ENCODE results near the gene CARMIL1. TPM values are rescaled to one million over a fixed set of nuclear protein-coding genes. Genes with fewer than 3 reads are reported as not detected.

CARMIL1 gene
- total and polyA plus RNA-seq, 2 of the 8 experiments (the other 6 are each of a cell fraction or from before 2014, with no cell fraction given), result 20.3 to 40.4 TPM

GRCh38 chr6:25359191-25359861 lies 80.2 kb downstream of the CARMIL1 start:
- no peak overlapping the region for H4K91ac ChIP-seq (replicated peaks; ENCODE audit: insufficient read length, low read length)
- H3K9ac ChIP-seq (replicated peaks in 1 of 4; ENCODE audit: extremely low read depth in 1 of 4, low read depth in 3 of 4, low read length in 3 of 4), result no peak overlapping the region; a peak in 1 of 7 replicates
- DNase-seq (ENCODE audit: low read depth in 1 of 2, low spot score in 2 of 2), result no peak
- no peak overlapping the region for H2BK5ac ChIP-seq (ENCODE audit: low read depth, low read length)
- ChIA-PET POLR2A (ENCODE audit: partially characterized antibody) (interaction anchor here (1.5 kb wide), 1 partner anchor 18 kb away, joined by 6 read pairs; no protein-coding TSS in a partner anchor), CTCF (ENCODE audit: partially characterized antibody) (interaction anchor here (0.9 to 1.1 kb wide), 2 partner anchors 15 to 18 kb away, joined by 3 to 6 read pairs; no protein-coding TSS in a partner anchor)
- H3K18ac ChIP-seq (ENCODE audit: extremely low read depth, low read length), result peak overlapping the region; percentile 63; the same call in 1 of the 2 replicates
- no peak overlapping the region for H3K4ac ChIP-seq (replicated peaks; ENCODE audit: insufficient read length, low read depth, low read length)
- no peak overlapping the region for H4K5ac ChIP-seq (ENCODE audit: insufficient read length, low read depth, low read length)
- peaks cover 0 to 1% of the 10 kb centered on the region in 2 experiments for H4K20me1 ChIP-seq (replicated peaks in 1 of 2; ENCODE audit: control insufficient read depth in 1 of 2, insufficient read depth in 2 of 2, low read length in 2 of 2)
- H3K27me3 ChIP-seq (replicated peaks in 1 of 4; ENCODE audit: control insufficient read depth in 3 of 4, extremely low read depth in 1 of 4, insufficient read depth in 3 of 4, low read length in 3 of 4), result no peaks in the 10 kb centered on the region
- H3K79me1 ChIP-seq (ENCODE audit: low read depth, low read length), result peaks cover 6% of the 10 kb centered on the region
- H3K23me2 ChIP-seq (ENCODE audit: low read depth, low read length), result no peaks in the 10 kb centered on the region
- no peak for TF ChIP-seq NRF1 (IDR thresholded peaks at IDR 0.05; ENCODE audit: low read depth, low read length)
- no peak for TF ChIP-seq RXRA (IDR thresholded peaks at IDR 0.05; ENCODE audit: insufficient read depth, low read depth, low read length)
- TF ChIP-seq KDM5A (IDR thresholded peaks at IDR 0.05; ENCODE audit: low read length), result no peak
- no peak for TF ChIP-seq GABPA (IDR thresholded peaks at IDR 0.05; ENCODE audit: borderline replicate concordance, insufficient read depth, low read length)
- no peak for TF ChIP-seq MAX (IDR thresholded peaks at IDR 0.05)
- TF ChIP-seq BRCA1 (IDR thresholded peaks at IDR 0.05; ENCODE audit: low read depth, low read length), result no peak
- TF ChIP-seq EZH2 (IDR thresholded peaks at IDR 0.05; ENCODE audit: low read depth, low read length, severe bottlenecking), result no peak
- no peak overlapping the region for H2AFZ ChIP-seq (ENCODE audit: low read length)
- H3K36me3 ChIP-seq (ENCODE audit: control insufficient read depth in 2 of 4, insufficient read depth in 4 of 4, low read length in 3 of 4), result no peaks in the 10 kb centered on the region
- no peak overlapping the region for H3K4me3 ChIP-seq (ENCODE audit: extremely low read depth in 1 of 4, insufficient read depth in 2 of 4, low read depth in 3 of 4, low read length in 4 of 4)
- H3K4me2 ChIP-seq (ENCODE audit: insufficient read depth in 1 of 2, low read depth in 2 of 2, low read length in 2 of 2), result 0 out of 4 replicates have a peak overlapping the region, but pooled peaks have one; percentile 6 to 18
- no peaks in the 10 kb centered on the region for H3K9me3 ChIP-seq (ENCODE audit: insufficient read depth in 2 of 2, low read depth in 1 of 2, low read length in 1 of 2)
- H2BK120ac ChIP-seq (replicated peaks; ENCODE audit: low read depth, low read length), result no peak overlapping the region
- H4K8ac ChIP-seq (ENCODE audit: extremely low read depth, insufficient read depth, low read length), result no peak overlapping the region
- H3K27ac ChIP-seq (ENCODE audit: low read depth, low read length), result no peak overlapping the region
- no peak for FAIRE-seq
- no peak overlapping the region for H3K56ac ChIP-seq (replicated peaks; ENCODE audit: insufficient read length, low read depth, low read length)
- no peak overlapping the region for H2BK15ac ChIP-seq (ENCODE audit: low read length)
- H2BK20ac ChIP-seq (ENCODE audit: low read length), result no peak overlapping the region
- H2BK12ac ChIP-seq (ENCODE audit: low read depth, low read length), result no peak overlapping the region
- H3K79me2 ChIP-seq (ENCODE audit: control insufficient read depth in 1 of 2, insufficient read depth in 2 of 2, low read length in 2 of 2), result peaks cover 3 to 90% of the 10 kb centered on the region in 2 experiments; a peak in 3 of 4 replicates
- no peak overlapping the region for H2AK5ac ChIP-seq (ENCODE audit: low read depth, low read length)
- peaks cover 3 to 12% (median 9%) of the 10 kb centered on the region in 4 experiments; a peak in 4 of 7 replicates for H3K4me1 ChIP-seq (replicated peaks in 1 of 4; ENCODE audit: control insufficient read depth in 3 of 4, insufficient read depth in 4 of 4, low read length in 3 of 4)
- H3K14ac ChIP-seq (ENCODE audit: insufficient read length), result no peak overlapping the region
- H3K23ac ChIP-seq (ENCODE audit: insufficient read length), result no peak overlapping the region
- 77% methylated on average over 6 of the region's 6 CpGs; no CpG with 5 or more reads in 1 of the 2 experiments for WGBS, 2 experiments (ENCODE audit: extremely low coverage in 1 of 2, insufficient coverage in 1 of 2, insufficient read length in 1 of 2, insufficient replicate concordance in 2 of 2, low coverage in 1 of 2, low lambda C conversion rate in 2 of 2, missing lambda C conversion rate in 1 of 2)

All from H1 (cell line).